HG02981 (cell line): ENCODE results near the gene ACR.
"Not testable (repeated sequence)": the region's sequence is repeated elsewhere in the genome, so short reads cannot be mapped to it uniquely, and the experiment has no call there.

Experiments used
- ATAC-seq: cut with Tn5 transposase; IDR thresholded peaks from one replicate; pipeline ENCODE4 v1.9.1; 2021; ENCODE audit warnings: mild to moderate bottlenecking, moderate library complexity; ENCODE audit not compliant: unreplicated experiment

The ACR gene

DNA sequence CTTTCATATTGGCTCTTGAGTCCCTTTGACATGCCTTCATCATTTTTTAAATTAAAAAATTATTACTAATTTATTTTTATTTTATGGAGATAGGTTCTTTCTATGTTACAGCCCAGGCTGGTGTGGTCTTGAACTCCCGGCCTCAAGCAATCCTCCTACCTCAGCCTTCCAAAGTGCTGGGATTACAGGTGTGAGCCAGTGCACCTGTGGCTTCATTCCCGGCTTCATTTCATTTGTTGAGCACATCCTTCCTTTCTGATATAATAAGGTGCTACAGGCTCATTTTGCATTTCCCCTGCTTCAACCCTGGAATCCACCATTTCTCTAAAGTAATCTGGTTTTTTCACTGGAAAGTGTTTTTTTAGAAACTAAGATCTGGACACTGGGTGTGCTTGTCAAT, 23.8 kb downstream of the ACR start:
- ATAC-seq: not testable (repeated sequence)

- ATAC-seq: not testable (repeated sequence)
These were observed 26.3 kb downstream of the ACR start for GRCh38 chr22:50764288-50764687.

- not testable (repeated sequence) for ATAC-seq
These were observed 37.1 kb downstream of the ACR start for GRCh38 chr22:50775132-50775531.

DNA sequence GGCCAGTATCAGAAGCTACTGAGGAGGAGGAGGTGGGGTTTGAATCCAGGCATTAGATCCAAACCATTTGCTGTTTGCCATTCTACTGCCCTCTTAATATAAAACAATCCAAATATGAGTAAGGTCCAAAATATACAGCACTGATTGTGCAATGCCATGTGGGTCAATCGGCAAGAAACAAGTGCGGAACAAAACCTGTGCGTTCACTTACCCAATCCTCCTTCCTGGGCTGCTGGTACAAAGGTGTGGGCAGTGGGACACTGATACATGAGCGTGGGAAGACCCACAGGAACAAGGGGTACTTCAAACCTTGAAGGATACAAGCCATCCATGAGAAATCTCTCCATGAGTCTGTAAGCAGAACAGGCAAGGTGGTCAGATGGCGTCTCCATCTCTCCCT, 39.6 kb downstream of the ACR start:
- not testable (repeated sequence) for ATAC-seq

DNA sequence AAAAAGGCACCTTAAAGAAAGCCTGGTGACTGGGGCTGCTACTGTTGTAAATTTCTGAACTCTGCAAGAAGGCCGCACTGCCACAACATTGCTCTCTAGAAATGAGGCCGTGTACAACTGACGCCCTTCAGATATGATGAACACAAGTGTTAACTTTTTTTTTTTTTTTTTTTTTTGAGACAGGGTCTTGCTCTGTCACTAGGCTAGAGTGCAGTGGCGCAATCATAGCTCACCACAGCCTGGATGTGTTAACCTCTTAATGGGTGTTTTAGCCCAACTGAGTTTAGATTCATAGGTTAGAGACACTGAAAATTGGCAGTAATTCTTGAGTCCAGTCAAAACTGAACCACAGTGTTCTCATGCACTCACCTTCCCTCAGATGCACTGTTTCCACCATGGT, 42.2 kb downstream of the ACR start:
- not testable (repeated sequence) for ATAC-seq

DNA sequence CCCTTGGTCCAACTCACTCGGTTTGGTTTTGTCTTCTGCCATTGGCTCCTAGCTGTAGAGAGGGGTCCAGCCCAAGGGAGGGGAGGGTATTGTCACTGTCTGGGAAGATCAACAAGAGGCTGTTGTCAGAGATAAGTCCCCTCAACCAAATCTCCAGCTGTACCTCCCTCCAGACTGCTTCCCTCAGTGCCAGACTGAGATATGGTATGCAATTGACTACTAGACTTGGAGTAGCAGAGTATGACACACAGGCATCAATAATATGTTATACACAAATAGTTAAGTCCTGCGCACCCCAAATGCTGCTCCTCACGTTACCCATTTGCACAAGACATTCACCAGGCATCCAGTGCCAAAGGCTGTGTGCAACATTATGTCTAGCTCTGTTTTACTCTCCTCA, 44.2 kb downstream of the ACR start:
- ATAC-seq: not testable (repeated sequence)

DNA sequence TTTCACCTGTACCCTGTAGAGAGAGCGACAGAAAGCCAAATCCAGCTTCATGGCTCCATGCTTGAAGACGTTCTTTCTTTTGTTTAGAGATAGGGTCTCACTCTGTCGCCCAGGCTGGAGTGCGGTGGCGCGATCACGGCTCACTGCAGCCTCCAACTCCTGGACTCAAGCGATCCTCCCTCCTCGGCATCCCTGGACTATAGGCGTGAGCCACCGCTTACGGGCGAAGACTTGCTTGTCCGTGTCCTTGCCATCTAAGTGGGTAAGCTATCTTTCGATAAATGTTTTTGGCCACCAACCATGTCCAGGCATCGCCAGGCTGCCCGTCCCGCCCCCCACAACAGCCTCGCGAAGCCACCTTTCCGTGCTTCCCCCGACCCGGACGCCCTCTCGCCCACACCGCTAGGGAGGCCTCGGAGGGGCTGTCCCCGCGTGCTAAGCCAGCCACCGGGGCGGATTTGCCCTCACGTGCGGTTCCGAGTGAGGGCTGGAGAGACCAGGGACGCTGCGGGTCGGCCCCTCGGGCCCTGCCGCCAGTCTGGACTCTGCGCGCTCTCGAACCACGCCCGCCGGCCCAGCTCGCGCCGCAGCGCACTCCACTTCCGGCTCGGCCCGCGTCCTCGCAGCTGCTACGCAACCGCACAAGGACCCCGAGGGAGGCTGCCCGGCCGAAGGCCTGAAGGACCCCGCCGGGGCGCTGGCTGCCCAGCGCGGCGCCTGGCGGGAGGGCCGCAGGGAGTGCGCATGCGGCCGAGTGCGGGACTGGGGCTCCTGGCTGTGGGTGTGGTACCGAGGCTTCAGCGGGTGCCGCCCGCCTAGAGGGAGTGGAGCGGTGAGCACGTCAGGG, 45.3 kb downstream of the ACR start, which contains the start of gene RABL2B:
RABL2B (minus strand) TSS at position 604 of the 847 bp plus-strand sequence. CDS start 1,342 bp downstream, outside the sequence.
- peak; percentile 91 for ATAC-seq

DNA sequence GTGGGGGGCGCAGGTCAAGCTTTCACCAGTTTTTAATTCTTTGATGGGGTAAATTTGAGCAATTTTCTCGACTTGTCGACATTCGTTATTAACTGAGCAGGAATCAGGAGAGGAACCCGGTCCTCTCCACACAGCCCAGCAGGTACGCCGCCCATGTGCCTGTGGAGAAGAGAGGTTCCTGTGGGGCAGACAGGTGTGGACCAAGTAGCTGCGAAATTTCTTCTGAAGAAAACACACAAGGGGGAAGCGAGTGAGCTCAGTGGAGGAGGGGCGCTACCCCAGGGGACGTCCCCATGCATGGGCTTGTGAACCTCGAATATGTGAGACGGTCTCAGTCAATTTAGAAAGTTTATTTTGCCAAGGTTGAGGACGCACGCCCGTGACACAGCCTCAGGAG, 45.9 kb downstream of the ACR start:
- ATAC-seq: peak; percentile 23

DNA sequence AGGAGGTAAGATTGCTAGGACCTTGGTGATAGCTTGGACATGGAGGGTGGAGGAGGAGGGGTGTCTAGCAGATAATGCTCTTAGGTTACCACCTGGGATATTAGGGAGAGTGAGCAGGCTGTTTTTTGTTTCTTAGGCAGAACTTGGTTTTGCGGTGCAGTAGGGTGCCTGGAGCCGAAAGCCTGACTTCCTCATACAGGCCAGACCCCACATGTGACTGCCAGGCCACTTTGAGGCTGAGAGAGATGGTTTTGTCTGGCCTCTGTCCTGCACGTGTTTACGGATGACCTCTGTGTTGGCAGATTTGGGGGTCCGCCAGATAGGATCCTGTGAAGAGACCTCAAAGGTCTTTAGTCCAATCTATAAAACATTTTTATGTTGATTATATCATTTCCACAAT, 47.3 kb downstream of the ACR start:
- not testable (repeated sequence) for ATAC-seq

DNA sequence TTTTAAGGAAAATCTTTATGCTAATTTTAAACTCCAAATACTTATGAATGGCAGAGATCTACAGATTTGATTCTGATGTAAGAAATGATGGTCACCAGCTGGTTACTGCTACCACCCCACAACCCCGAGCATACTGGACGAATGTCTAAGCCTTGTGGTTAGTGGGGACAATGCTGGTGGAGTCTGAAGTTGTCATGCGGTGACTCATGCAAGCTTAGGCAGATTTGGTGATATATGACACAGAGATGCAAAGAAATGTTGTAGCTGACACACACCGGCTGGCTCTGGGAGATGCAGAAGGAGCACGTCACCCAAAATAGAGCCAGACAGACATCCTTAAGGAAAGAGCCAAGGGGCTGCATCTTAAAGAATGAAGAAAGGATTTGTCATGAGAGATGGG, 48.9 kb downstream of the ACR start:
- not testable (repeated sequence) for ATAC-seq
